ENCODE measurements around the gene TMED4.

Gene TMED4

GRCh38 chr7:44581879-44582603 is at the start of gene TMED4:
Gene TMED4, minus strand, starts transcription at chr7:44582231. Its CDS starts 25 bp downstream, at chr7:44582206.
- peak; percentile 97 for DNase-seq (ENCODE audit: low read depth)

- DNase-seq (ENCODE audit: low read depth), result peak; percentile 54
Measured at GRCh38 chr7:44631458-44632115, 49.6 kb upstream of the TMED4 start.

- no peak for DNase-seq (ENCODE audit: low read depth)
Measured at GRCh38 chr7:44630792-44631457, 48.9 kb upstream of the TMED4 start.

- no peak for DNase-seq (ENCODE audit: low read depth)
Measured at GRCh38 chr7:44629829-44630522, 47.9 kb upstream of the TMED4 start.

GRCh38 chr7:44626620-44627019 is 44.6 kb upstream of the TMED4 start:
- DNase-seq (ENCODE audit: low read depth), result no peak

DNA sequence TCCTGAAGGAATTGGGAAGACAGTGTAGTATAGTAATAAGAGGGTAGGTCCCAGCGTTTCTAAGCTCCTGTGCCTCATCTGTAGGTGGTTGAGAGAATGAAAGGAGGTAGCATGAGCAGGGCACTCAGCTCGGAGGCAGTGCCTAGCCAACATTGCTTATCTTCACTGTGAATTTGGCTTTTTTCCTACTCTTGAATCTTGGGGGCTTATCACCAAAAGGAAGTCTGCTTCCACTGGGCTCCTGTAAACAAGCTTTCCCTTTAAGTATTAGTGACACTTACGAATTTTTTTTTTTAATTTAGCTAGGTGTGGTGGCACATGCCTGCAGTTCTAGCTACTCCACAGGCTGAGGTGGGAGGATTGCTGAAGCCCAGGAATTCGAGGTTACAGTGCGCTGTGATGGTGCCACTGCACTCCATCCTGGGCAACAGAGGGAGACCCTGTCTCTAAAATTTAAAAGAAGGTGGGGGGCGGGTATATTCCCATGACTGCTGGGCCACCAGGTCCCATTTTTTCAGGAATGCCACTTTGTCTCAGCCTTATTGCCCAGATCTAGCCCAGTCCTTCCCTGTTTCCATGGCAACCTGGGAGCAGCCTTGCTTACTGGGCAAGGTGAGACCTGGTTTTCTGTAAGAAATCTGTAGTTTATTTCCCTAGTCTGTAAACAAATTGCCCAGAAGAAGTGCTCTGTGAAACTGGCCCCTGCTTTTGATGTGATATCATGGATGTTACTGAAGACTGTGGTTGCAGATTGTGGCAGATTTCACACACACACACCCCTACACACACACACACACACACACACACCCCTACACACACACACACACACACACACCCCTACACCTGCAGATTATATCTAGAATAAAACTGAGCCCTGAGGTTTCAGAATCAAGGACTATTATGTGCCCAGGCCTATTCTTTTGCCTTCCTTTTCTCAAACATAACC is 43.8 kb upstream of the TMED4 start:
- DNase-seq (ENCODE audit: low read depth), result no peak

GRCh38 chr7:44624318-44624717 is 42.3 kb upstream of the TMED4 start:
- DNase-seq (ENCODE audit: low read depth), result no peak

DNA sequence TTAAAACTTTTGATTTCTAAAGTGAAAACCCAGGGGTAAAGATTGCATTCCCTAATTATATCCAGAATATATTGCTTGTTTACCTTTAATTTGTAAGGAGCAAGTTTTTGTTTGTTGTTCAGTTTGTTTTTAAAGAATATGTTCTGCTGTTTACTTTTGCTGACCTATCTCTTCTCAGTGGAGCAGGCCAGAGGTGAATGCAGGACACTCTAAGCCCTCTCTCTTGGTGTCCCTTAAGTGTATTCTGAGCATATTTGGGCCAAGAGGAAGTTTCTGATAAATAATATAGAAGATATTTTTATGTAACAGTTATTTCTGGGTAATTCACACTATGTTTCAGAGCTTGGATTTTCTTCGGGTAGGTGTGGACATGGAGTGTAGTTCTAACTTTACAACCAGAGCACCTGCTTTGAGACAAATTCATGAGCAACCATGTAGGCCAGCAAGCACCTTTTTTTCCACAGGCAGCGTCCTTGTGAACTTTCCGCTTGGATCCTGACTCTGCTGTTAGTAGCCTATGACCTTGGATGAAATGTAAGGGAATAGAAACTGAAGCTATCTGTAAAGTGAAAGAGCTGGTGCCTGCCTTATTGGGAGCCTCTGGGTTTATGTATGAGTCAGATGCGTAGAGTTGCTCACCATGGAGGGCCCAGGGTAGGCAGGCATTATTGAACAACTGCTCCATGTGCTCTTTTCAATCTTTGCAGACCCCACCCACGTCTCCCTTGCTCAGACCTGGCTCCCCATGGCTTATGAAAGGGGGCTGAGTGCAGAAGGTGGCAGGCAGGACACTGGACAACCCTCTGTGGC is 40.5 kb upstream of the TMED4 start:
- peak; percentile 60 for DNase-seq (ENCODE audit: low read depth)

DNA sequence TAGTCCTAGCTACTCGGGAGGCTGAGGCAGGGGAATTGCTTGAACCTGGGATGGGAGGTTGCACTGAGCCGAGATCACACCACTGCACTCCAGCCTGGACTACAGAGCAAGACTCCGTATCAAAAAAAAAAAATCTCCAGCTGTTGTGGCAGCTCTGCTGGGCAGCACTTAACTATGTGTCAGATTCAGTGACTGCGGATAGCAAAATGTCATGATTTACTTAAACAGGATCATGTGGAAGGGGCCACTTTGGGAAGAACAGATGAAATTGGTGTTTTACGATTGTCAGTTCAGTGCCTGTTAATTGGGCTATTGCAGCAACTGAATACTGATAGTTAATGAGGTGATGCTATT is 39.7 kb upstream of the TMED4 start:
- DNase-seq (ENCODE audit: low read depth), result no peak

GRCh38 chr7:44621034-44621749 is 39.2 kb upstream of the TMED4 start:
- DNase-seq (ENCODE audit: low read depth), result peak; percentile 60

- DNase-seq (ENCODE audit: low read depth), result peak; percentile 19
Measured at GRCh38 chr7:44618753-44619152, 36.7 kb upstream of the TMED4 start.

DNA sequence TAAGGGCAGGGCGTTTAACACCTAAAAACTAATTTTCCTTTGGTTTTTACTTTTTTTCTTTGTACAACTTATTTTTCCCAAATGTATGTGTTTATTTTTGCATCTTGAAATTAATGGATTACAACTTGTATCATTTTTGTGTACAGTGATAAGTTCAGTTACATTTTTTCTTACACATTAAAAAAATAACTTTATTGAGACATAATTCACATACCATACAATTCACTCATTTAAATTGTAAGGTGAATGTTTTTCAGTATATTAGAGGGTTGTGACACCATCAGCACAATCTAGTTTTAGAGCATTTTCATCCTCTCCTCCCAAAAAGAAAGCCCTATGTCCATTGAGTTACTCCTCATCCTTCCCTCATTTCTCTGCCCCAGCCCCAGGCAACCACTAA is 36.0 kb upstream of the TMED4 start:
- DNase-seq (ENCODE audit: low read depth), result no peak

GRCh38 chr7:44617225-44617890 is 35.3 kb upstream of the TMED4 start:
- DNase-seq (ENCODE audit: low read depth), result peak; percentile 74

DNA sequence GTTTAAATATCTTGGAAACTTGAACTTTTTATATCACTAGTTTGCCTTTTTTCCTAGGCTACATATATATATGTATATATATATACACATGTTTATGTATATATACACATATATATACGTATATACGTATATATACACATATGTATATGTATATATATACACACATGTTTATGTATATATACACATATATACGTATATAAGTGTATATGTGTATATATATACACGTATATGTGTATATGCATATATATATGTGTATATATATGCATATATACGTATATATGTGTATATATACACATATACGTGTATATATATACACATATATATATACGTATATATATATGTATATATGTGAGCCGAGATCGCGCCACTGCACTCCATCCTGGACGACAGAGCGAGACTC is 34.5 kb upstream of the TMED4 start:
- DNase-seq (ENCODE audit: low read depth), result no peak

GRCh38 chr7:44615793-44616192 is 33.8 kb upstream of the TMED4 start:
- no peak for DNase-seq (ENCODE audit: low read depth)

- DNase-seq (ENCODE audit: low read depth), result peak; percentile 42
Measured at GRCh38 chr7:44615149-44615611, 33.1 kb upstream of the TMED4 start.

GRCh38 chr7:44609829-44610228 is 27.8 kb upstream of the TMED4 start:
- DNase-seq (ENCODE audit: low read depth), result no peak

GRCh38 chr7:44608916-44609648 is 27.1 kb upstream of the TMED4 start:
- peak; percentile 3 for DNase-seq (ENCODE audit: low read depth)
